ENCODE results near the gene SLC2A9. TPM values are rescaled to one million over a fixed set of nuclear protein-coding genes. Genes with fewer than 3 reads are reported as not detected.
"Not testable (repeated sequence)": the region's sequence is repeated elsewhere in the genome, so short reads cannot be mapped to it uniquely, and the experiment has no call there.

Gene SLC2A9
- total RNA-seq, 1 donor from 2014 or later: 7.1 TPM

- no peak for DNase-seq
Observed at GRCh38 chr4:9996319-9997110, 24.8 kb downstream of the SLC2A9 start.

GRCh38 chr4:9994246-9994847 is 26.9 kb downstream of the SLC2A9 start:
- no peak for DNase-seq

- no peak for DNase-seq
Observed at GRCh38 chr4:9989918-9990635, 31.2 kb downstream of the SLC2A9 start.

DNA sequence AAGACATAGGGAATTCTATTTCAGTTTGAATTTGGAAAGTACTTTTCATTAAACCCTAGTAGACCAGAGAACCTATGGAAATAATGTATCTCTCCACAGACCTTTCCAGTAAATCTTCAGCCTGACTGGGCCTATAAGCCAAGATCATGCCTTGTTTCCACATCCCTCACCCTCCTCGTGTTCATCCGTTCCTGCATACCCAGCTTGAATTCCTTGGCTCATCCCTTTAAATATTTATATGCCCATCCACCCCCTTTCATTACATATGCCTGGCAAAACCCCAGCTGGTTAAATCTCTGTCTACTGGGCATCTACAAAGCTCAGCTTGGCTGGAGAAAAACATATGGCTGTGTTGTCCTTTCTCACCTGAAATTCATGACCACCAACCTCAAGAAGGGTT is 32.4 kb downstream of the SLC2A9 start:
- no peak for DNase-seq

DNA sequence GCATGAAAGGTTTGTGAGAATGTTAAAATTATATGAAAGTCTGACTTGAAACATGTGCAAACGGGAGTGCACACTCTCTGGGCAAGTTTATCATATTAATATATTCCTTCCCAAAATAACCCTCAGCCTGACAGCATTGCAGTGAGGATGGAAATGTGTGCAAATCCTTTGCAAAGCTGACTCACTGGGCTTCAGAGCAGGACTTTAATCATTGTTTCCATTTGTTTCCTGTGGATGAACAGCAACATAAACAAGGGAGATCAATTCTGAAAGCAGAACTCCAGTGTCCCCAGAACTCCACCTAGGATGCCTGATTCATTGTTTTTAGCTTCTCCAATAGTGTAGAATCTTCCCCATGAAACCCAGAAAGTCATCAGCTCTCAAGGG is 32.9 kb downstream of the SLC2A9 start:
- DNase-seq: no peak

- DNase-seq: no peak
Observed at GRCh38 chr4:9987749-9988362, 33.4 kb downstream of the SLC2A9 start.

- no peak for DNase-seq
Observed at GRCh38 chr4:9984621-9985020, 36.7 kb downstream of the SLC2A9 start.

GRCh38 chr4:9983211-9983610 is 38.1 kb downstream of the SLC2A9 start:
- no peak for DNase-seq

DNA sequence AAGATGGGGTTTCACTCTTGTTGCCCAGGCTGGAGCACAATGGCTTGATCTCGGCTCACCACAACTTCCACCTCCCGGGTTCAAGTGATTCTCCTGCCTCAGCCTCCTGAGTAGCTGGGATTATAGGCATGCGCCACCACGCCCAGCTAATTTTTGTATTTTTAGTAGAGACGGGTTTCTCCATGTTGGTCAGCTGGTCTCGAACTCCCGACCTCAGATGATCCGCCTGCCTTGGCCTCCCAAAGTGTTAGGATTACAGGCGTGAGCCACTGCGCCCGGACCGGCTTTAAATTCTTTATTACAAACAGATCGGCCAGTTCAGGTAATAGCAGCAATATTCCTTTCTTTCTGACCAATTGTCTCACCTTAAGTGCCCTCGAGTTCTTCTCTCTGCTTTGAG is 39.4 kb downstream of the SLC2A9 start:
- DNase-seq: not testable (repeated sequence)

DNA sequence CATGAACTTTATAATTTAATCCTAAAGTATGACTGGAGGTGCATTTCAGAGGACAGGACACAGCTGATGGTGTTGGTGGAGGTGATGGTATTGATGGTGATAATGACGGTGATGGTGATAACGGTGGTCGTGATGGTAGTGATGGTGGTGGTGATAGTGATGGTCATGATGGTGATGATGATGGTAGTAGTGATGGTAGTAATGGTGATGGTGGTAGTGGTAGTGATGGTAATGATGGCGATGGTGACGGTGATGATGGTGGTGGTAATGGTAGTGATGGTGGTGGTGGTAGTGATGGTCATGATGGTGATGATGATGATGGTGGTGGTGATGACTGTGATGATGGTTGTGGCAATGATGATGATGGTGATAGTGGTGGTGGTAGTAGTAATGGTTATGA is 40.4 kb downstream of the SLC2A9 start:
- DNase-seq: no peak

- no peak for DNase-seq
Observed at GRCh38 chr4:9979101-9979701, 42.1 kb downstream of the SLC2A9 start.

DNA sequence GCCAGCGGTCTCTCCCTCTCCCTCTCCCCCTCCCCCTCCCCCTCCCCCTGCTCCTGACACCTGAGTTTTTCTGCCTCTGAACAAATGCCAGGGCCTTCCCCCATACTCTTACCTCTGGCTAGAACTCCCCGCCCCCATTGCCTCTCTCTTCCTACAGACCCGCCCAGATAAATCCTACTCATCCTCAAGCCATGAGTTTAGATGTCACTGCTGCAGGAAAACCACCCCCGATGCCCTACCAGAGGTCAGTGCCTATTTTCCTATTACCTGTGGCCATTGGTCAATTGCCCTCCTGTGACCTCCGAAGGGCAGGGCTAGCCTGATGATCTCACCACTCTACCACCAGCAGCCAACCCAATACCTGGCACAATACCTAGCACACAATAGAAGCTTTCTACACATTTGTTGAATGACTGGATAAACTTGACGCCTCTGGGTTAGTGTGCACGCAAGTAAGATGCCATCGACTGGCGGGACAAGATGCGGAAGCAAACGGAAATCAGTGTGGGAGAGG is 43.7 kb downstream of the SLC2A9 start:
- DNase-seq: no peak

DNA sequence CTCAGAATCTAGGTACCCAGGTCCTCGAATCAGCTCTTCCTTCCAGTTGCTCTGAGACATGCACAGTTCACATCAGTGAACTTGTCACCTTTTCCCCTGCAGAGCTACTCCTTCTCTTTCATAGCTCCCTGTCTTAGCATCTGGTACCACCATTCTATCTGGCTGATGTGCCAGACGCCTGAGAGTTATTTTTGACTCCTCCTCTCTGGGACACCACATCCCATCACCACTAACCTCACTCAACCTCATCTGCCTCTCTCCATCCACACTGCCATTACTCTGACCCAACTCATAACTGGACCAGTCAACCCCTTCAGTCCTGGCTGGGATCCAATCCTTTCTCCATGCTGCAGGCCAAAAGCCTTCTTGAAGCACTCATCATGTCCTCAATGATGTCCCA is 44.5 kb downstream of the SLC2A9 start:
- no peak for DNase-seq

DNA sequence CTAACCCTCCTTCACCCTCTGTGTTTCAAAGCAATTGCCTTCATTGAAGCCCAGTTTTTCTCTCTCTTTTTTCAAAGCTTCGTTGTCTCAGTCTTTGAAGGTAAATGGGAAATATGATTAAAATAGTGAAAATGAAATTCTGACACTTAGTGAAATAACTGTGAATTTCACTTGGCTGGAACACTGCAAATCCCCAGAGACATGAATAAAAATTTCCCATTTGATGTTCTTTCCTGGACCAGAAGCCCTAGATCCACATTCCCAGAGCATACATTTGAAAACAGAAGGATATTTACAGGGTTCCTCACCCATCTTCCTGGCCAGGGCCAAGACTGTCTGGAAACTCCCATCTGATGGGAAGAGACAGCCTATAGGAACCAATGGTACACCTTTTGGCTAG is 45.0 kb downstream of the SLC2A9 start:
- no peak for DNase-seq

GRCh38 chr4:9971711-9972110 is 49.6 kb downstream of the SLC2A9 start:
- no peak for DNase-seq

- no peak for DNase-seq
Observed at GRCh38 chr4:9970399-9971011, 50.8 kb downstream of the SLC2A9 start.

GRCh38 chr4:9969526-9970398 is 51.5 kb downstream of the SLC2A9 start:
- DNase-seq: no peak

DNA sequence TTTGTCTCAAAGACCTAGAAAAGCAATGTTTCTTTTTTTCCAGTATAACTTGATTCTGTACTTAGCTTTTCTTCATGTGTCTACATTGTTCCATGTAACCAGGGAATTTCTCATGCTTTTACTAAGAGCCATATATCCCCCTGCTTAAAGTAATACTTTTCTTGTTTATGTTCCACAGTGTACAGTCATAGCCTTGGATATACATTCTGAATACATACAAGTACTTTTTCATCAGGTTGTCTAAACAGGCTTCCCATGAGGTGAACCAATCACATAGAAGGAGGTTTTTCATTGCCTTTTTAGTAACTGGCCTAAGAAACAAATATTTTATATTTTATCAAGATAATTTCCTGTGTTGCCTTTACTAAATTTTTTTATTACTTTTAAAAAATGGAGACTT is 52.8 kb downstream of the SLC2A9 start:
- no peak for DNase-seq

- peak; percentile 12 for DNase-seq
Observed at GRCh38 chr4:9964879-9965278, 56.4 kb downstream of the SLC2A9 start.

DNA sequence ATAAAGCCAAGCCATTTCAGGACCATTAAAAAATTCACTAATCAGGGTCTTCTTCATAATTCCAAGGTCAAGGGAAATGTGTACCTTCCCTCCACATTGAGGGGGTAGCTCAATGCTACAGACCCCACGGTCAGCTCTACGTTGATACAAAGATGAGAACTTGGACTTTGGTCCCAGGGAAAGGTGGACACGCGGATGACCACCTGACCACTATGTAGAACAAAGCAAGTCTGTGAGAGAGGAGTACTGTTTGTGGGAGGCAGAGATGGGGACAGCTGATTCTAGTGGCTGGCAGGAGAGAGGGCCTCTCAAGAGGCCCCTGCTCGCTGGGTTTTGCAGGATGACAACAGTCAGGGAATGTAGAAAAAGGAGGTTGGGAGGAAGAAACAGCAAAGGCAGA is 58.0 kb downstream of the SLC2A9 start:
- DNase-seq: no peak
